Epithelial cell of esophagus (primary cell): Measurements from ENCODE around the gene HES1.

Experiments
- DNase-seq: peaks from one replicate; pipeline ENCODE4 v3.0.0; 2010; ENCODE audit warnings: low read depth
- H3K4me3 ChIP-seq: 2 replicates; pipeline ENCODE4 v1.5.1; 2011; ENCODE audit warnings: mild to moderate bottlenecking, low read length, control low read depth
- TF ChIP-seq, protein P1 (sequence below): IDR thresholded peaks from 2 replicates; pipeline ENCODE4 v1.5.1; 2011; ENCODE audit warnings: low read depth, mild to moderate bottlenecking, low read length, control low read depth, inconsistent platforms; ENCODE audit not compliant: insufficient read depth; ENCODE audit errors: missing control alignments

The HES1 gene

DNA sequence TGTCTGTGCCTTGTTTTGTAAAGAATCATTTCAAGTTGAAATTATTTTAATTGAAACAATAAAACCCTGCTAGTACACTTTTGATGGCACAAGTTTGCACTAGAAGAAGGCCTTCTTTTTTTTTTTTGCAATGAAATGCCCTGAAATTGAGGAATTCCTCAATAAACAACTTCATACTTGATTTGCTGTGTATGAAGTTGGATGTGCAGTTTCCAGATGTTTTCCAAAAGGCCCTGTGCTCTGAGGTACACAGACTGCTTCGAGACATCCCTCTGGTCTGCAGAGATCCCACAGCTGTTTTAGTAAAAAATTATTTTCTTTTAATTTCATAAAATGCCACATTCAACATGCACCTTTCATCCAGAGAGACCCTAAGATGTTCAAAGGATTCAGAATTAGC is 48.9 kb downstream of the HES1 start:
- DNase-seq = no peak
- TF ChIP-seq, protein P1, sequence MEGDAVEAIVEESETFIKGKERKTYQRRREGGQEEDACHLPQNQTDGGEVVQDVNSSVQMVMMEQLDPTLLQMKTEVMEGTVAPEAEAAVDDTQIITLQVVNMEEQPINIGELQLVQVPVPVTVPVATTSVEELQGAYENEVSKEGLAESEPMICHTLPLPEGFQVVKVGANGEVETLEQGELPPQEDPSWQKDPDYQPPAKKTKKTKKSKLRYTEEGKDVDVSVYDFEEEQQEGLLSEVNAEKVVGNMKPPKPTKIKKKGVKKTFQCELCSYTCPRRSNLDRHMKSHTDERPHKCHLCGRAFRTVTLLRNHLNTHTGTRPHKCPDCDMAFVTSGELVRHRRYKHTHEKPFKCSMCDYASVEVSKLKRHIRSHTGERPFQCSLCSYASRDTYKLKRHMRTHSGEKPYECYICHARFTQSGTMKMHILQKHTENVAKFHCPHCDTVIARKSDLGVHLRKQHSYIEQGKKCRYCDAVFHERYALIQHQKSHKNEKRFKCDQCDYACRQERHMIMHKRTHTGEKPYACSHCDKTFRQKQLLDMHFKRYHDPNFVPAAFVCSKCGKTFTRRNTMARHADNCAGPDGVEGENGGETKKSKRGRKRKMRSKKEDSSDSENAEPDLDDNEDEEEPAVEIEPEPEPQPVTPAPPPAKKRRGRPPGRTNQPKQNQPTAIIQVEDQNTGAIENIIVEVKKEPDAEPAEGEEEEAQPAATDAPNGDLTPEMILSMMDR = no peak
- no peak overlapping the region for H3K4me3 ChIP-seq

DNA sequence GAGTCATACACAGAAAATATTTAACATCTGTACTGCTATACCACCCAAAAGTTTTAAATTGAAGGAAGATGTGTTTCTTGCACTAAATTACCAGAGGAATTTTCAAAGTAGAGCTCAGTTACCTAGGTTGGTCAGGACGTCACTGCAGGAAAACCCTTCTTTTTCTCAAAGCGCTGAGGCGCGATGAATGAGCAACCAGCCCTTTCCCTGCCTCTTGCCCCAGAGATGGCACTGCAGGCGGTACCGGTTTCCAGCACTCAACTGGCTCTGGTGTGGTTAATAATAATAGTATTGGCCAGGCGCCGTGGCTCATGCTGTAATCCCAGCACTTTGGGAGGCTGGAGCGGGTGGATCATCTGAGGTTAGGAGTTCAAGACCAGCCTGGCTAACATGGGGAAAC is 49.3 kb downstream of the HES1 start:
- no peak overlapping the region for H3K4me3 ChIP-seq
- TF ChIP-seq, protein P1 = no peak
- DNase-seq = no peak

DNA sequence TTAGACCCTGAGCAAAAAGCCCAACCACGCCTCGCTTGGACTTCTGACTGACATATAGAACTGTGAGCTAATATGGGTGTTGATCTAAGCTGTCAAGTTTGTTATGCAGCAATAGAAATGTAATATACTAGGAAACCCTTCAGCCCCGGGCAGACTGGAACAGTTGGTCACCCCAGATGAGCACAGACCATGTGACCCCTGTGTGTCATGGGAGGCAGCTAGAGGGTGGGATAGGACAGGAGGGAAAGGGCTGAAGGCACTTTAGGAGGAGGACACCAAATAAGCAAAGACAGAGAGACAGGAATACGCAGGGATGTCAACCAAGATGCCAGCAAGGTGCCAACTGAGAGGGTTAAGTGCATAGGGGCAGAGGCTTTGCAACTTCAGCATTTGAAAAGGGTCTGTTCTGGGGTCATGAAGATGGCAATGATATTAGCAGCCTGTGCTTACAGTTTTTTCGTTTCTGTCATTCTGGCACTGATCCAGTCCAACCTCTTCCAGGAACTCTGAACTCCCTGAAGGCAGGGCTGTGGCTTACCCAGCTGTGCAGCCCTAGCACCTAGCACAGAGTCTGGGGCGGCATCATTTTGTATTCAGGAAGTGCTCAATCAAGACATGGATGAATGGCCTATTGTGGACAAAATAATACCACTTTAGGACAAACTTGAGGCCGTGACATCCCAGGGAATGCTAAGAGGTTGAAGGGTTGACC is 51.4 kb downstream of the HES1 start:
- DNase-seq = no peak
- TF ChIP-seq, protein P1 = no peak
- no peak overlapping the region for H3K4me3 ChIP-seq
